Panc1 (cell line): ENCODE results near the gene DHODH.

ENCODE experiments used
- CTCF ChIP-seq: fragments of 450-650 bp; IDR thresholded peaks from 2 replicates; pipeline ENCODE4 v1.5.1; 2017; ENCODE audit warnings: mild to moderate bottlenecking
- POLR2AphosphoS5 ChIP-seq: IDR thresholded peaks from 2 replicates; pipeline ENCODE4 v1.6.1; 2012; ENCODE audit warnings: mild to moderate bottlenecking, low read depth, low read length, moderate library complexity
- TCF7L2 ChIP-seq: IDR thresholded peaks from 2 replicates; pipeline ENCODE4 v1.6.1; 2011; ENCODE audit warnings: mild to moderate bottlenecking, low read depth, low read length, inconsistent platforms

GRCh38 chr16:72013389-72013788, 4.8 kb downstream of the DHODH start:
- TF ChIP-seq CTCF (no peak), POLR2AphosphoS5 (no peak), TCF7L2 (no peak)
